Right lung (tissue), 5 donors: Measurements from ENCODE around the gene KIAA1191. TPM values are rescaled to one million over a fixed set of nuclear protein-coding genes. Genes with fewer than 3 reads are reported as not detected.
A peak's percentile ranks its signal among the peaks of the same experiment; 100 is the strongest.

ENCODE experiments used
- DNase-seq, 2 donors: peaks; one replicate each; pipeline ENCODE4 v3.0.0-alpha.2; 2013
- polyA plus RNA-seq, 5 donors: library from polyadenylated mRNA; unstranded; fragments of 120-200 nt; gene quantifications; one replicate each; pipeline versions ENCODE4 v1.2.1 to v1.2.3, GENCODE V29; 2013; ENCODE audit warnings: inconsistent platforms in 1 of 5, low replicate concordance in 1 of 5; ENCODE audit not compliant: insufficient read length in 5 of 5, insufficient read depth in 1 of 5

Gene KIAA1191
- polyA plus RNA-seq, 5 donors: 142 to 174 (median 161) TPM

DNA sequence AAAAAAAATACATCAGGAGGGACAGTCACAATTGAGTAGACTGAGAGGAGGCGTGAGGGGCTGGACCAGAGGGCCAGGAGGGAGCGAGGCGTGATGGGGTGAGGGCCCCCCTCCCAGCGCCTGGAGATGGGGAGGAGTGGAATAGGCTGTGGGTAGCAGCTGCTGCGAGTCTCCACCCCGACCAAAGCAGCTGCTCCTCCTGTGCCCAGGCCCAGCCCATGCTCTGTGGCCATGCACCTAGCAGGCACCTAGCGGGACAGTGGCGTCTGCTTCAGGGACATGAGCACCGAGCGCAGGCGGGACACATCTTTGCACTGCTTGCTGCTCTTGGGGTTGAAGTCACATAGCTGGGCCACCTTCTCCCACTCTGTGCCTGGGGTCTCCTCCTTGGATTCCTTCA is 31.0 kb upstream of the KIAA1191 start:
- DNase-seq: no peak

DNA sequence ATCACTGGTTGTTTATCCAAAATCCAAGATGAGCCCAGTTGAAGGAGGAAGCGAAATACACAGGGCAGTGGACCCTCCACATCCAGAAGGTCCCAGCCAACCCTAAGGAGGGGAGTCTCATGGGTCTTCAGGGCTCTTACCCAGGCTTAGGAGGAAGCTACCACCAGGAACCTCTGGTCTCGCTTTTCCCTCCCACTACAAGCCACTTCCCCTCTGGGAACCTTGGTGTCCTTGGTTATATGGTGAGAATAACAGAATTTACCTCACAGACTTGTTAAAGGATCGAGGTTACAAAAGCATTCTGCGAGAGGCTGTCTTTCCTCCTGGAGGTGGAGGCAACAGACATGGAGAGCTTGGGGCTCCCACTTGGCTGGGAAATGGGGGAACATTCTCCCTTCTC is 30.4 kb upstream of the KIAA1191 start:
- DNase-seq: no peak

DNA sequence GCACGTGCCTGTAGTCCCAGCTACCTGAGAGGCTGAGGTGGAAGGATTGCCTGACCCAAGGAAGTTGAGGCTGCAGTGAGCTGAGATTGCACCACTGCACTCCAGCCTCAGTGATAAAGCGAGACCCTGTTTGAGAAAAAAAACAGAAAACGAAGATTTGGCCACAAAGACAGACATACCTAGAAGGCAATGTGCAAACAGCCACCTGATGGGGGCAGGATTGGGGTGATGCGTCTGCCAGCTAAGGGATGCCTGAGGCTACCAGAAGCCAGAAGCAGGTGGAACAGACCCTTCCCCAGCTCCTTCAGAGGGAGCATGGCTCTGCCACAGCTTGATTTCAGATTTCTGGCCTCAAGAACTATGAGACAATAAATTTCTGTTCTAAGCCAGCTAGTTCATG is 29.9 kb upstream of the KIAA1191 start:
- DNase-seq: no peak

DNA sequence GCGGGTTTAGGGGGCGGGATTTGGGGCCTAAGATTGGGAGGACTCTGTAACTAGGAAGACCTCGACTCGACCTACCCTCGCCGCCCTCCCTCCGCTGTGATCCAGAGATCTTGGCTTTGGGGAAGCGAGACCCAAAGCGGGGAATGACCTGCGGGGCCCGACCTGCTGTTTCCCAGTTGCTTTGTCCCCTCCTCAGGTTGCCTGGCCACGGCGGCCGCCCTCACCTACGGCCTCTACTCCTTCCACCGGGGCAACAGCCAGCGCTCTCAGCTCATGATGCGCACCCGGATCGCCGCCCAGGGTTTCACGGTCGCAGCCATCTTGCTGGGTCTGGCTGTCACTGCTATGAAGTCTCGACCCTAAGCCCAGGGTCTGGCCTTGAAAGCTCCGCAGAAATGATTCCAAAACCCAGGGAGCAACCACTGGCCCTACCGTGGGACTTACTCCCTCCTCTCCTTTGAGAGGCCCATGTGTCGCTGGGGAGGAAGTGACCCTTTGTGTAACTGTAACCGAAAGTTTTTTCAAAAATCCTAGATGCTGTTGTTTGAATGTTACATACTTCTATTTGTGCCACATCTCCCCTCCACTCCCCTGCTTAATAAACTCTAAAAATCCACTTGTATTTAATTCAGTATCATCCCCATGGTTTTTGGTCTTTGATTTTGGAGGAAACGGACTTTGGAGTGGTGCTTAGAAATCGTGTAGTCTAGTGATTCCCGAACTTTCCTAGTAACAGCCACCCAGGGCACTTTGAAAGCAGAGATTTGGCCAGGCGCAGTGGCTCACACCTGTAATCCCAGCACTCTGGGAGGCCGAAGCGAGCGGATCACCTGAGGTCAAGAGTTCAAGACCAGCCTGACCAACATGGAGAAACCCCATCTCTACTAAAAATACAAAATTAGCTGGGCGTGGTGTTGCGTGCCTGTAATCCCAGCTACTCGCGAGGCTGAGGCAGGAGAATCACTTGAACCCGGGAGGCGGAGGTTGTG is 27.9 kb upstream of the KIAA1191 start:
- DNase-seq: no peak

DNA sequence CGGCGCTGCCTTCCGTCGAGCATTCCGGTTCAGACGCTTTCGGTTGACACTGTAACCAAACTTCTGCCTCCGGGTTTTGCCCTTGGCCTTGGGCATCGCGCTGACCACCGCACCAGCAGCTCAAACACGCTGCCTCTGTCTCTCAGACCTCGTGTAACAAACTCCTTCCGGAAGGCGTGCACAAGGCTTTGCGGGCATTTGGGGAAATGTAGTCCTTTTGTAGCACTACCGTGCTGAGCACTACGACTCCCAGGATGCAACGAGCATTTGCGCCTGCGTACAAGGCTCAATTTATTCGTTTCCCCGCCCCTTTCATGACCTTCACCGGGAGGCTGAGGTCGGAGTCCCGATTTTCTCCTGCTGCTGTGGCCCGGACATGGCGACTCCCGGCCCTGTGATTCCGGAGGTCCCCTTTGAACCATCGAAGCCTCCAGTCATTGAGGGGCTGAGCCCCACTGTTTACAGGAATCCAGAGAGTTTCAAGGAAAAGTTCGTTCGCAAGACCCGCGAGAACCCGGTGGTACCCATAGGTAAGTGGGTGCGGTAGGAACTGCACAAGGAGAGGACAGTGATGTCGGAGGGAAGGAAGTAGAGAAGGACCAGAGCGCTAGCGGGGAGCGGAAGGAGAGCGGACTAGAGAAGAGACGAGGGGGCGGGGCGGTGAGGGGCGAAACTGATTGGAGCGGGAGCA is 27.0 kb upstream of the KIAA1191 start, which contains the start of the genes HIGD2A and NOP16:
Gene HIGD2A (plus strand): TSS at position 308 of the 691 bp plus-strand sequence. CDS start 69 bp downstream, at position 377.
Gene NOP16 (minus strand): TSS at position 155 of the 691 bp plus-strand sequence. CDS start 59 bp downstream, at position 96.
- DNase-seq: peak; percentile 97 to 98

GRCh38 chr5:176388003-176388443 is 26.5 kb upstream of the KIAA1191 start:
- DNase-seq: no peak

GRCh38 chr5:176387384-176387925 is 25.9 kb upstream of the KIAA1191 start:
- DNase-seq: no peak

DNA sequence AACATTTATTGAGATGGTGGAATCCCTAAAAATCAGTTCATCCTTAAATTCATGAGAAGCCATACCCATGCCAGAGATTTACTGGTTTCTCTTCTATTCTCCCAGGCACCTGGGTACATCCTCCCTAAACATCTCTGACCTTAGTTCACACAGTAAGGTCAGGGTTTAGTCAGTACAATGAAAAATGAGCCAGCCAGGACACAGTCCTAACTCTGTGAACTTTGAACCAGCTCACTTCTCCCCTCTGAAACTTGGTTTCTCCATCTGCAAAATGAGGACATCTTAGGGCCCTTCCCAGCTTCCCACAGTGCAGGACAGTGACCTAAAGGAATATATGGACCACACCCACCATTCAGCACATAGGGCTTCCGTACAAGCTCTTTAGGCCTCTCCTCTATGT is 24.9 kb upstream of the KIAA1191 start:
- no peak for DNase-seq

DNA sequence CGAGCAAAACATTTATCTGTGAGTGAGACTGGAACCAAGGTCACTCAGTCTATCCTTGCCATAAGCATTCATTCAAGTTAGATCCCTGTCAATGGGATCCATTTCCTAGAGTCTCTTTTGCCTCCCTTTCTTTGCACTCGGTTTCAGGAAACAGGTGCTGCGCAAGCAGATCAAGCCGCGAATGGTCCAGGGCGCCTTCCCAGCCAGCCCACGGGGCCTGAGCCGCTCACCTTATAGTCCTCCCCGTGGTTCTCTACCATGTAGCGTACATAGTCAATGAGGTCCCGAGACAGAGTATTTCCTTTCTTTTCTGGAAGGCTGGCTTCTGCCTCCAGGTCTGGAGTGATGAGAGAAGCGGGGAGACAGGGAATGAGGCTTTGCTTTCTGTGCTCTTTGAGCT is 23.4 kb upstream of the KIAA1191 start:
- no peak for DNase-seq

GRCh38 chr5:176384366-176384930 is 22.9 kb upstream of the KIAA1191 start:
- no peak for DNase-seq

GRCh38 chr5:176383961-176384360 is 22.4 kb upstream of the KIAA1191 start:
- DNase-seq: no peak

DNA sequence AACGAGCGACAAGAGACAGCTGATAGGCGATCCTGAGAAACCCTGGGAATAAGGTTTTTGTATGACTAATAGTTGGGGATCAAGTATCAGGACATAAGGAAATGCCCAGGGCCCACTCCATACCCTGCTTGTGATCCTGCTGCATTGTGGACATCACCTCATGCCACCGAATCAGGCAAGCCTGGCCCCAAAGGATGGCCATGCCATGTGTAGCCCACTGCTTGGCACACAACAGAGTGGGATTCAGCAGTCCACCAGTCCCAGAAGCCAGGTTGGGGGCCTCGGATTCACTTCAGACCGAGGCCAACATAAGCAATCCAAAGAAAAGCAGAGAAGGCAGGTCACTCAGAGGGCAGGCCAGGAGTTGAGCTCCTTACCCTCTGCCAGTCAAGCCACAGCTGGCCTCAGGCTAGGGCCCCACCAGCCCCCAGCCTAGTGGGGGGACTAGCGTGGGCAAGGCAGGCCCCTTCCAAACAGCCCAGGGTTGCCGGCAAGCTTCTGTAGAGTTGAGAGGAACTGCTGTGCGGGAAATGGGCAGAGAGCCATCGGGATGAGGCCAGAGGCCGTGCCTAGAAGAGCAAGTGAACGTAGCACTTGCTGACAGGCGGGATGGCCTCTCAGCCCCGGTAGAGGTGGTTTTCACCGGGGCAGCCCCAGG is 21.8 kb upstream of the KIAA1191 start:
- DNase-seq: no peak

- DNase-seq: no peak
Measured at GRCh38 chr5:176382721-176383120, 21.2 kb upstream of the KIAA1191 start.

DNA sequence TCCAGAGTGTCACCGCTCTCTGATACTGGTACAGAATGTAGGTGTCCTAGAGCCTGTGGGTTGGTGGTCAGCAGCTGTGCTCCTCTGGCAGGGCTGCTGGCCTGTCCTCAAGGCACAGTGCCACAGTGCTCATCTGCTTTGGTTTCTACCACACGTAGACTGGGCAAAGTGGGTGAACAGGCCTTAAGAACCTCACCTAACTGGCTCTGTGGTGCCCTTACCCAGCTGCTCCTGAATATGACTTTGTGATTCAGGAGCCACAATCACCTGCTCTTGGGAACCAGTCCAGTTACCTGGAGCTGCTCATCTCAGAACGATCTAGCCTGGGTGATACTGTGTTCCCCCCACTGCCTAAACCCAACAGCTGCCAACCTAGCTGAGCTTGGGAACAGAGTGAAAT is 20.4 kb upstream of the KIAA1191 start:
- no peak for DNase-seq

GRCh38 chr5:176381423-176381822 is 19.9 kb upstream of the KIAA1191 start:
- no peak for DNase-seq

DNA sequence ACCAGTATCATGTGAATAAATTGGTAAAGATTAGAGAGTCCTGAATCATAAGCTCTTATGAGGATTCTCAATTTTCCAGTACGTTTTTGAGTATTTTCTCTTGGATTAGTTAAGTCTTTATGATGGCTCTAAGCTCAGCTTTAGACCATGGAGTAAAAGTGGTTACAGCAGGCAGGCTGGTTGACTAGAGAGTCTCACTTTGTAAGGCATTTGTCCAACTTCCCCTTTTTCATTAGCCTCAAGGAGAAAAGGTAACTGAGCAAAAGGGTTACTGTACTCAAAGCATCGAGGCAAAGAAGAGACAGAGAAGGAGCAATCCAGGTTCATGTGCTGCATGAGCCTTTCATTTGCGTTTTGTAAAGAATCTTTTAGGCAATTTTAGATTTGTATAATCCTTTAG is 18.3 kb upstream of the KIAA1191 start:
- DNase-seq: no peak

DNA sequence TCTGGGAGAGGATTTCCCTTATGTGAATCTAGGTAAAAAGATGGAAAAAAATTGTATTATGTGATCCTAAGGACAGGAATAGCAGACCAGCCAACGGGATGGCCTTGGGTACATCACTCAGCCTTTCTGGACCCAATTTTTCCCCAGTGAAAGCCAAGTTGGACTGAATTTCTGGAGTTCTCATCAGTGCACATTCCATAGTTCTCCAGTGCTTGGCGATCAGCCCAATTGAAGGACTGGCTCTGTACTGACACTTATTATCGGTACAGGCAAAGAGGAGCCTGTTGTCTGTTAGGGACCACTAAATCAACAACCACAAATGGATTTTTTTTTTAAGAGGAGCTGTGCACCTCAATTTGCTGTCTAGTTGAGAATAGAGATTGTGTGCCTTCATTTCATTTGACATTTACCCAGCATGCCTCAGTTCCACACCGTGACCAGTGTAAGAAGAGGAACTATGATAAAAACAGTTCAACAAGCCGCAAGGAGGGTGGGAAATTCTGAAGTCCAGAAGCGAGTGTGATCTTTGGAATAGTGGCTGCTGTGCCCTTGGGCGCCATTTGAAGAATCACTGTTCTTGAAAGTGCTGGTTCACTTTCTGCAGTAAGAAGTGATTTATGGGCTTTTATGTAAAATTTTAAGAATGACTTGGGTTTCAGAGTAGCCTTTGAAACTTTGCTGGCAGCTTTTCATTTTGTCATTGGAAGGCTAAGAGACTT is 11.7 kb upstream of the KIAA1191 start:
- peak in 1 of 2 donors; percentile 33 for DNase-seq

- DNase-seq: no peak
Measured at GRCh38 chr5:176371621-176372539, 10.3 kb upstream of the KIAA1191 start.

DNA sequence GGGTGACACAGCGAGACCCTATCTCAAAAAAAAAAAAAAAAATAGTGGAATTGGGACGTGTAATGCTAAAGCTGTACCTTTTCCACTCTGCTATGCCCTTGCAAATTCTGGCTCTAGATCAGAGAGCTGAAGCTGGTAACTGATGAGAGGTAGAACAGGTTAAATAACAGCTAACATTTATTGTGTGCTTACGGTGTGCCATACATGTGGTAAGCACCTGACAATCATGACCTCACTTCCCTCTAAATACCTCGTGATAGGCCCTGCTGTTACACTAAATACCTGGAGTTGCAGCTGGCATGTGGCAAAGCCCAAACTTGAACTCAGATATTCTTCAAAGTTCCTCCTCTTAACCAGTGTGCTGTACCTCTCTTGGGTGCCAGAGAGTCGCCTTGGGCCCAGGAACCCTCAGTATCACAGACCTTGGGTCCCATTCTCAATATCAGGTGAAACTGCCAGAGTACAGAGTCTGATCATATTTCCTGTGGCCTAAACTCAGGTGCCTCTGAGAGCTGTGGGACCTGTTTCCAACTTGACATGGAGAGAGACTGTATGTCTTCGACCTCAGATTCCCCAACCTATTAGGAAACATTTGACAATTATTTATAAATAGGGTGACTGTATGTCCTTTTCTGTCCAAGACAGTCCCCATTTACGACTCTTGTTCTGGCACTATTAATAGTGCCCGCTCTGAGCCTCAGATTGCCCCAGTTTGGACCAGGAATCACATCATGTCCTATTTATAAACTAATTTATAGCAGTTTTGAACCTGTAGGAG is 8.6 kb upstream of the KIAA1191 start:
- DNase-seq: no peak
